Adrenal gland (tissue), 5 donors: ENCODE data around the gene CKAP5.

Experiments used
- CTCF ChIP-seq, 6 experiments: fragments of 450-650 bp in 4 of 6; fragments of 200-600 bp in 2 of 6; sonication (generic) in 1 of 6; IDR thresholded peaks; 1 replicate in 5 of 6; 2 replicates in 1 of 6; pipeline versions ENCODE4 v1.5.1 to v1.8.0; 2016 to 2021; ENCODE audit warnings: antibody characterized with exemption in 6 of 6, mild to moderate bottlenecking in 2 of 6, moderate library complexity in 1 of 6
- POLR2A ChIP-seq, 2 donors: fragments of 450-650 bp; IDR thresholded peaks; one replicate each; pipeline ENCODE4 v1.6.1; 2017; ENCODE audit warnings: antibody characterized with exemption in 2 of 2, mild to moderate bottlenecking in 2 of 2, moderate library complexity in 1 of 2
- donor health status: DM: no; HTN: no; CAD: no.

- TF ChIP-seq CTCF (IDR thresholded peaks at IDR 0.05) (no peak), POLR2A (IDR thresholded peaks at IDR 0.05) (no peak)
Measured at GRCh38 chr11:46761807-46762206, 84.3 kb downstream of the CKAP5 start.
